ENCODE data around the gene TMPRSS9.

The TMPRSS9 gene

GRCh38 chr19:2423071-2423914, 63.2 kb downstream of the TMPRSS9 start:
- no peak for DNase-seq (ENCODE audit: low spot score)

- no peak for DNase-seq (ENCODE audit: low spot score)
Observed at GRCh38 chr19:2423915-2424685, 64.0 kb downstream of the TMPRSS9 start.

GRCh38 chr19:2424686-2425621, 64.9 kb downstream of the TMPRSS9 start:
- peak; percentile 85 for DNase-seq (ENCODE audit: low spot score)

GRCh38 chr19:2425622-2426581, 65.8 kb downstream of the TMPRSS9 start:
- DNase-seq (ENCODE audit: low spot score): no peak

- peak; percentile 72 for DNase-seq (ENCODE audit: low spot score)
Observed at GRCh38 chr19:2426611-2427428, 66.8 kb downstream of the TMPRSS9 start.

GRCh38 chr19:2427429-2428320, 67.6 kb downstream of the TMPRSS9 start, which contains the start of gene TIMM13:
Gene TIMM13 (minus strand): TSS chr19:2427586. CDS start chr19:2427533, 53 bp downstream.
- peak; percentile 98 for DNase-seq (ENCODE audit: low spot score)

- peak; percentile 21 for DNase-seq (ENCODE audit: low spot score)
Observed at GRCh38 chr19:2428321-2428690, 68.2 kb downstream of the TMPRSS9 start.

GRCh38 chr19:2428756-2429711, 69.0 kb downstream of the TMPRSS9 start:
- DNase-seq (ENCODE audit: low spot score): no peak

- DNase-seq (ENCODE audit: low spot score): no peak
Observed at GRCh38 chr19:2429917-2430535, 70.0 kb downstream of the TMPRSS9 start.

- no peak for DNase-seq (ENCODE audit: low spot score)
Observed at GRCh38 chr19:2431318-2432055, 71.4 kb downstream of the TMPRSS9 start.

- DNase-seq (ENCODE audit: low spot score): no peak
Observed at GRCh38 chr19:2432131-2432848, 72.2 kb downstream of the TMPRSS9 start.

- DNase-seq (ENCODE audit: low spot score): no peak
Observed at GRCh38 chr19:2433854-2434253, 73.8 kb downstream of the TMPRSS9 start.

- DNase-seq (ENCODE audit: low spot score): no peak
Observed at GRCh38 chr19:2434267-2434666, 74.2 kb downstream of the TMPRSS9 start.

GRCh38 chr19:2434721-2435265, 74.7 kb downstream of the TMPRSS9 start:
- no peak for DNase-seq (ENCODE audit: low spot score)

GRCh38 chr19:2436384-2436783, 76.3 kb downstream of the TMPRSS9 start:
- no peak for DNase-seq (ENCODE audit: low spot score)

GRCh38 chr19:2436926-2437325, 76.9 kb downstream of the TMPRSS9 start:
- no peak for DNase-seq (ENCODE audit: low spot score)

All from AG08395 (cell line).